Naive B cell (primary cell): ENCODE measurements around the gene MPPED1. TPM values are rescaled to one million over a fixed set of nuclear protein-coding genes. Genes with fewer than 3 reads are reported as not detected.
A peak's percentile ranks its signal among the peaks of the same experiment; 100 is the strongest.

Experiments used
- ATAC-seq, 2 donors: fragments of 150-1000 bp; cut with Tn5 transposase; 2 replicates each; pipeline ENCODE4 v1.10.0; 2021; ENCODE audit warnings: low read depth in 2 of 2, mild to moderate bottlenecking in 2 of 2, moderate library complexity in 2 of 2
- DNase-seq: peaks from one replicate; pipeline ENCODE4 v3.0.0; 2022
- H3K27ac Mint-ChIP-seq, 6 donors: one replicate each; pipeline ENCODE4 v1.8.0; 2020 to 2022; ENCODE audit warnings: mild to moderate bottlenecking in 6 of 6, mixed read lengths in 6 of 6, moderate library complexity in 5 of 6, inconsistent platforms in 2 of 6
- H3K27me3 Mint-ChIP-seq, 3 donors: one replicate each; pipeline ENCODE4 v1.8.0; 2021 to 2022; ENCODE audit warnings: mixed read lengths in 3 of 3, mild to moderate bottlenecking in 1 of 3
- H3K36me3 Mint-ChIP-seq, 2 donors: one replicate each; pipeline ENCODE4 v1.8.0; 2020 to 2022; ENCODE audit warnings: mixed read lengths in 2 of 2, inconsistent platforms in 1 of 2, mild to moderate bottlenecking in 1 of 2
- H3K4me1 Mint-ChIP-seq, 3 donors: one replicate each; pipeline ENCODE4 v1.8.0; 2020 to 2022; ENCODE audit warnings: mixed read lengths in 3 of 3, inconsistent platforms in 1 of 3, mild to moderate bottlenecking in 1 of 3, moderate library complexity in 1 of 3
- H3K4me3 Mint-ChIP-seq, 8 donors: one replicate each; pipeline ENCODE4 v1.8.0; 2020 to 2022; ENCODE audit warnings: mild to moderate bottlenecking in 8 of 8, mixed read lengths in 8 of 8, moderate library complexity in 8 of 8, inconsistent platforms in 2 of 8
- H3K9me3 Mint-ChIP-seq, 7 donors: one replicate each; pipeline ENCODE4 v1.8.0; 2020 to 2022; ENCODE audit warnings: mixed read lengths in 7 of 7, mild to moderate bottlenecking in 5 of 7, inconsistent platforms in 2 of 7, moderate library complexity in 1 of 7
- polyA plus RNA-seq, 6 donors: library from polyadenylated mRNA; unstranded; fragments of 300-500 nt; fragmentation: Illumina TruSeq; gene quantifications; one replicate each; pipeline ENCODE4 v1.2.3, GENCODE V29; 2021; ENCODE audit warnings: low read depth in 6 of 6

The MPPED1 gene
- polyA plus RNA-seq, 6 donors from 2014 or later, result not detected

DNA sequence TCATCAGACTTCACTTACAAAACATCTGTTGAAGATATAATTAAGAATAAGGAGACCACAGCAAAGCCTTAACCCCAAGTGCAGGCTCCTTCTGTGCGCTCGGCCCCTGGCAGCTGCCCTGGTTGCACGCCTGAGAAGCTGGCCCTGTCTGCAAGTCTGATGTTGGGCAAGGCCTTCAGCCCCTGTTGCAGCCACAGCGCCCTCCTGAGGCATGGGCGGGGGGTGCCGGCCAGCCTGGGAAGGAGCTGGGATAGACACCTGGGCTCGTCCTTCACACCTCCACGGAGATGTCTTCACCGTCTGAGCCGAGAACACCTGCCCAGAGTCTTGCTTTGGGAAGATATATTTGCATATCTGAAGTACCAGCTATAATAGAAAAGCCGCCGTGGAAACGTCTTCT, 104.1 kb downstream of the MPPED1 start:
- H3K4me1 Mint-ChIP-seq, result no peaks in the 10 kb centered on the region
- no peaks in the 10 kb centered on the region for H3K36me3 Mint-ChIP-seq
- H3K9me3 Mint-ChIP-seq, result no peaks in the 10 kb centered on the region
- no peak overlapping the region for H3K4me3 Mint-ChIP-seq
- H3K27ac Mint-ChIP-seq, result no peak overlapping the region
- no peak for DNase-seq
- ATAC-seq, result no peak
- H3K27me3 Mint-ChIP-seq, result peaks cover 0 to 4% (median 0%) of the 10 kb centered on the region in 3 donors

DNA sequence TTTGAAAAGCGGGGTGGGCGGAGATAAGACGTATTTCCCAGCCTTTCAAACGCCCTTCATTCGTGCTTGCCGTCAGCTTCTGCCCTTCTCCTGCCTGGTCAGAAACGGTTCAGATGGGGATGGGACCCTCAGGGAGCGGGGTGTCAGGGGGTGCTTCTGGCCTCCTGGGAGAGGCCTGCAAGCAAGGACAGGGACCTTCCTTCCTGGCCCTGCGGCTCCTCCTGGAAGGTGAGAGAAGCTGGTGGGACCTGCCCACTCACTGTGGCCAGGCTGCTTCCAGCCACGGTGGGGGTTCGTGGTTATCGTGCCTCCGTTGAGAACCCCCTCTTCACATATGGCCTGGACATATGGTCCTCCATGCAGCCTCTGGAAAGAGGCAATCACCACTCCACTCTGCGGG, 104.6 kb downstream of the MPPED1 start:
- Mint-ChIP-seq H3K4me3 (no peak overlapping the region), H3K9me3 (no peaks in the 10 kb centered on the region), H3K27me3 (peaks cover 0 to 4% (median 0%) of the 10 kb centered on the region in 3 donors), H3K27ac (no peak overlapping the region), H3K4me1 (no peaks in the 10 kb centered on the region), H3K36me3 (no peaks in the 10 kb centered on the region)
- ATAC-seq (no peak), DNase-seq (no peak)

DNA sequence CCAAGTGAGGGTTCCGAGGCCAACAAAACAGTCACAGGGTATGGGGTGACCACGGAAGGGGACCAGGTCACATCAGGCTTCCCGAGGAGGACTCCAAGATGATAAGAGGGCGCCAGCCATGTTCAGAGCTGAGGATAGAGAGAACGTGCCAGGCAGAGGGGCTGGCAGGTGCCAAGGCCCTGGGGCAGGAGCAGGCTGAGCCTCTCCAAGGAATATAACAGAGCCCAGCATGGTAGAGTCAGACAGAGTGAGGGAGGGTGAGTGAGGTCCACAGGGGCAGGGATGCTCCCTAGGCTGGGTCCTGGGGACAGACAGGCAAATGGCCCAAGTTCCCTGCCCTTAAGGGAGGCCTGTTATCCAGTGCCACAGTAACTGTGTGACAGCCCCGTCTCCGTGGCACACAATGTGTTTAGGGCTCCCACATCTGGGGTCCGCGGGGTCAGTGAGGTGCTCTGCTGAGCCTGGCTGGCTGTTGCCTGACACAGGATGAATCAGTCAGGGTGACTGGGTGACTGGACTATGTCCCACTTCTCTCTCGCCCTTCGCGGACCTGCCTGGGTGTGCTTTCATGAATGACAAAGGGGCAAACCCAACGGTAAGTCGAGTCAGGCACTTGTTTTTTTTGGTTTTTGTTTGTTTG, 105.3 kb downstream of the MPPED1 start:
- no peak overlapping the region for H3K4me3 Mint-ChIP-seq
- ATAC-seq (no peak), DNase-seq (no peak)
- peaks cover 0 to 4% (median 0%) of the 10 kb centered on the region in 3 donors for H3K27me3 Mint-ChIP-seq
- H3K4me1 Mint-ChIP-seq, result no peaks in the 10 kb centered on the region
- no peak overlapping the region for H3K27ac Mint-ChIP-seq
- H3K9me3 Mint-ChIP-seq, result no peaks in the 10 kb centered on the region
- H3K36me3 Mint-ChIP-seq, result no peaks in the 10 kb centered on the region

DNA sequence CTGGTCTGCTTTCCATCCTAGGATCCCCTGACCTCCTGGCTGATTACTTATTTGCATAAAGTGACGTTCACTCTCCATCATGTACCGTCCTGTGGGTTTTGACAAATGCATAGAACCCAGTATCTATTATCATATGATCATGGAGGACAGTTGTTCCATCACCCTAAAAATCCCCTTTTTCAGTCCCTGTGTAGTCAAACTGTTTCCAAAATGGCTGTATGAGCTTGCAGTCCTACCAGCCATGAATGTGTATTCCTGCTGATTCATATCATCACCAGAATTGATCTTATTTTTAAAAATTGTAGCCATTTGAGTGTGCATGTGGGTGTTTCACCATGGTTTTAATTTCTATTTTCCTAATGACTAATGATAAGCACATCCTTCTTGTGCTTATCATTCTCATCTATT, 108.8 kb downstream of the MPPED1 start:
- Mint-ChIP-seq H3K4me3 (no peak overlapping the region), H3K27ac (no peak overlapping the region), H3K27me3 (peaks cover 0 to 12% (median 6%) of the 10 kb centered on the region in 3 donors), H3K9me3 (no peaks in the 10 kb centered on the region), H3K4me1 (no peaks in the 10 kb centered on the region), H3K36me3 (no peaks in the 10 kb centered on the region)
- DNase-seq, result no peak
- ATAC-seq, result no peak

DNA sequence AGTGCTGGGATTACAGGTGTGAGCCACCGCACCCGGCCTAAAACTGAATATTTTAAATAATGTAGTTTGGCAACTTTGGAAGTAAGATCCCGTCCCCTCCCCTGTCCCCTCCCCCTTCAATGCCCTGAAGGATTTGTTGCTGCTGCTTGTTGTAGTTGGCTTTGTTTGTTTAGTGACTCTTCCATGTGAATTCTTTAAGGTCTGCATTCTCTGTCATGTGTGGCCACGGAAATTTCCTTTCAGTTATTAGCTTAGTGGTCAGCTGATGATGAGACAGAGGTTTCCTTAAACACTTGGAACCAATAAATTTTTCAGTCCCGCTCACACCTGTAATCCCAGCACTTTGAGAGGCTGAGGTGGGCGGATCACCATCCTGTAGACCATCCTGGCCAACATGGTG, 109.9 kb downstream of the MPPED1 start:
- no peak overlapping the region for H3K27ac Mint-ChIP-seq
- H3K4me3 Mint-ChIP-seq, result no peak overlapping the region
- no peaks in the 10 kb centered on the region for H3K9me3 Mint-ChIP-seq
- H3K36me3 Mint-ChIP-seq, result no peaks in the 10 kb centered on the region
- DNase-seq, result no peak
- H3K27me3 Mint-ChIP-seq, result peaks cover 0 to 22% (median 13%) of the 10 kb centered on the region in 3 donors
- no peaks in the 10 kb centered on the region for H3K4me1 Mint-ChIP-seq
- no peak for ATAC-seq

DNA sequence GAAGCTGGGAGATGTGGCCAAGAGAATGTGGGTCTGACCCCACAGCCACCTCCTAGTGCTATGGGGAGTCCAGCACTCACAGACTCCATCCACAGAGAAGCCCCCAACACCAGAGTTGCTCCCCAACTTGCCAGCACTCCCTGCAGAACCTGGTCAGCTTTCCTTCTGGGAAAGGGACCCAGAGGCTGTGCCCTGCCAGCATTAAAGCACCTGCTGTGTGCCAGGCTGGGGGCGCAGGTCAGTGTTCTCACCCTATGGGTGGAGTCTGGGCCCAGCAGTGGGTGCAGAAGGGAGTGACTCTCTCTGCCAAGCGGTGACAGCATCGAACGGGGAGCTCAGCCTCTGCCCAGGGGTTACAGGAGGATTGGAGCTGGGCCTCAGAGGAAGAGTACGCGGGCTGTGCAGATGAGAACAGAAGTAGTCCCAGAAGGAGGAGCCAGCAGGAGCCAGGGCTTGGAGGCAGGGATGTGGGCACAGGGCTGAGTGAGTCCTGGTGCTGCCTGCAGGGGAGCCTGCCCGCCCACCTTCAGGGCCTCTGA, 114.4 kb downstream of the MPPED1 start:
- H3K4me1 Mint-ChIP-seq, result no peaks in the 10 kb centered on the region
- H3K4me3 Mint-ChIP-seq, result no peak overlapping the region
- DNase-seq (no peak), ATAC-seq (no peak)
- no peak overlapping the region for H3K27ac Mint-ChIP-seq
- H3K27me3 Mint-ChIP-seq, result peaks cover 0 to 31% (median 28%) of the 10 kb centered on the region in 3 donors
- H3K9me3 Mint-ChIP-seq, result peaks cover 0 to 6% (median 0%) of the 10 kb centered on the region in 7 donors
- H3K36me3 Mint-ChIP-seq, result no peaks in the 10 kb centered on the region

DNA sequence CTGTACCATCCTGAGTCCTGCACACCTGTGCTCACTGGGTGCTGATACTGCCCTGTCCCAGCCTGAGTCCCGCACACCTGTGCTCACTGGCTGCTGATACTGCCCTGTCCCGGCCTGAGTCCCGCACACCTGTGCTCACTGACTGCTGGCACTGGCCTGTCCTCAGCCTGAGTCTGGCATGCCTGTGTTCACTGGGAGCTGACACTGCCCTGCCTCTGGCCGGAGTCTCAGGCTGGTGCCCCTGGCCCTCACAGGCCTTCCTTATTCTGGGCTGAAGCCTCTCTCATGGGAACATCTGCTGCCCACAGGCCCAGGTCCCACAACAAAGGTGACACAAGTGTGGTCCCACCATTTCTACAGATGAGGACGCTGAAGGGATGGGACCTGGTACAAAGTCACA, 115.1 kb downstream of the MPPED1 start:
- Mint-ChIP-seq H3K27ac (no peak overlapping the region), H3K27me3 (peaks cover 0 to 31% (median 28%) of the 10 kb centered on the region in 3 donors)
- ATAC-seq, result no peak

DNA sequence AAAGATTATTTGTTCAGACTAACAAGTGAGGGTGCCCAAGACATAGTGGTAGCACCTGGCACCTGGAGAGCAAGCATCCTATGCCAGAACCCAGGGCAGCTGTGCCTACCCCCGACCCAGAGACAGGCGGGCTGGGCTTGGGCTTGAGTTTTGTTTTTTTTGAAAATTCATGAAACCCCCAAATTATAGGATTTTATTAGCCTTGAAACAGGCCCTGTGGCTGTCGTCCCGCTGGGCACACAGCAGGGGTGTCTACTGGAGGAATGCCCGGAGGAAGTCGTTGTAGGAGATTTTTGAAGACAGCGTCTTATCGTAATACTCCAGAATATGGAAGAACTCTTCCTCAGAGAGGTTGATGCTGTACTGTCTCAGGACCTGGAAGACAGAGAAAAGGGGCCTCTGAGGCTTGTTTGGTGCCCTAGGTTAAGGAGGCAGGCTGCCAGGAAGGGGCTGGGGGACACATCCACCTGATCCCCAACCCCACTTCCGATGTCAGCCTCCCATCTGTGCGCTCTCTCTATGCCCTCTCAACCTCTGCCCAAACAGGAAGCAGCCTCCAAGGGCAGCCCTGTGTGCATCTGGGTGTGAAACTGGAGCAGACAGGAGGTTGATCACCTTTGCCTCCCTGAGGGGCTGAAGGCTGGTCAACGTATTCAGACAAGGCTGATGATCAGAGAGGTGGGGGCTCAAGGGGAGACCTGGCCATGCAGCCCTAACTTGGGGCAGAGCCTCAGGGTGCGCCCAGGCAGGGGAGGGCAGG, 117.0 kb downstream of the MPPED1 start:
- Mint-ChIP-seq H3K4me1 (no peaks in the 10 kb centered on the region), H3K4me3 (peak overlapping the region in 1 of 8 donors; percentile 35), H3K27me3 (peaks cover 0 to 31% (median 28%) of the 10 kb centered on the region in 3 donors), H3K36me3 (no peaks in the 10 kb centered on the region), H3K27ac (peak overlapping the region in 2 of 6 donors; percentile 21 to 25), H3K9me3 (peaks cover 0 to 6% (median 0%) of the 10 kb centered on the region in 7 donors)
- DNase-seq (no peak), ATAC-seq (no peak)

More for the DNA sequence above, 115.1 kb downstream of the MPPED1 start:
- Mint-ChIP-seq H3K4me3 (no peak overlapping the region), H3K36me3 (no peaks in the 10 kb centered on the region), H3K9me3 (peaks cover 0 to 6% (median 0%) of the 10 kb centered on the region in 7 donors), H3K4me1 (no peaks in the 10 kb centered on the region)
- DNase-seq, result no peak

DNA sequence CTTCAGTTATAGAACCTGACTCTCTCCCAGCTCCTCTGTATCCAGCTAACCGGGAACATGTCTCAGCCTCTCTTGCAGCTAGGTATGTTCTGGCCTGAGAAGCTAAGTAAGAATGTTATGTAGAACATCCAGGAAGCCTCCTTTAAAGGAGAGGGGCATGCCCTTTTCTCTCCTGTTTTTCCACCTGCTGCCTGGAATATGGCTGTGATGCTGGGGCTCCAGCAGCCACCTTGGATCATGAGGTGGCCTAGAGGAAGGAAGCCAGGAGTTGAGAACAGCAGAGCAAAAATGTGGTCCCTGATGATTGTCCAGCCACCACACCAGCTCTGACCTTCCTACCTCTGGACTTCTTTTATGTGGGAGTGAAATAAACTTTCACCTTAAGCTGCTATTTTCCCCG, 117.6 kb downstream of the MPPED1 start:
- H3K36me3 Mint-ChIP-seq, result no peaks in the 10 kb centered on the region
- no peak overlapping the region for H3K27ac Mint-ChIP-seq
- DNase-seq, result no peak

DNA sequence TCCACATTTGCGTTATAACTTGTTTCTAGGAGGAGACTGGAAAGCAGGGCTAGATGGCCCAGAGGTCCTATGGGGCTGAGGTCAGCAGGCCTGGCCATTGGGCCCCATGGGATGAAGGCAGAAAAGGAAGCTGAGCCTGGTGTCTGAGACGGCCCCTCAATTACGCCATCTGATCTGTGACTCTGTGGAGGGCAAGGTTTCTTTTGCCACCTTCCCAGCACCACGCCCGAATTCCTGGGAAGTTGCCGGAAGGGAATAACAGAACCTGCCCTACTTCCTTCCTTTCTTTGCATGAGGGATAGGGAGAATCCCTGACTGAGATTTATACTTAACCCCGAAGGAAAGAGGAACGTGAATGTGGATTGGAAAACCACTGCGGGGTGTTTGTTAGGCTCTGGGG, 118.1 kb downstream of the MPPED1 start:
- H3K27ac Mint-ChIP-seq, result no peak overlapping the region
- H3K4me3 Mint-ChIP-seq, result peak overlapping the region in 1 of 8 donors; percentile 38
- ATAC-seq (no peak), DNase-seq (no peak)
- no peaks in the 10 kb centered on the region for H3K4me1 Mint-ChIP-seq
- peaks cover 4 to 28% (median 27%) of the 10 kb centered on the region in 3 donors for H3K27me3 Mint-ChIP-seq
- H3K9me3 Mint-ChIP-seq, result peaks cover 0 to 6% (median 0%) of the 10 kb centered on the region in 7 donors
- H3K36me3 Mint-ChIP-seq, result no peaks in the 10 kb centered on the region

More for the DNA sequence above, 117.6 kb downstream of the MPPED1 start:
- peaks cover 0 to 6% (median 0%) of the 10 kb centered on the region in 7 donors for H3K9me3 Mint-ChIP-seq
- peaks cover 0 to 31% (median 28%) of the 10 kb centered on the region in 3 donors for H3K27me3 Mint-ChIP-seq
- no peaks in the 10 kb centered on the region for H3K4me1 Mint-ChIP-seq
- H3K4me3 Mint-ChIP-seq, result no peak overlapping the region
- no peak for ATAC-seq

DNA sequence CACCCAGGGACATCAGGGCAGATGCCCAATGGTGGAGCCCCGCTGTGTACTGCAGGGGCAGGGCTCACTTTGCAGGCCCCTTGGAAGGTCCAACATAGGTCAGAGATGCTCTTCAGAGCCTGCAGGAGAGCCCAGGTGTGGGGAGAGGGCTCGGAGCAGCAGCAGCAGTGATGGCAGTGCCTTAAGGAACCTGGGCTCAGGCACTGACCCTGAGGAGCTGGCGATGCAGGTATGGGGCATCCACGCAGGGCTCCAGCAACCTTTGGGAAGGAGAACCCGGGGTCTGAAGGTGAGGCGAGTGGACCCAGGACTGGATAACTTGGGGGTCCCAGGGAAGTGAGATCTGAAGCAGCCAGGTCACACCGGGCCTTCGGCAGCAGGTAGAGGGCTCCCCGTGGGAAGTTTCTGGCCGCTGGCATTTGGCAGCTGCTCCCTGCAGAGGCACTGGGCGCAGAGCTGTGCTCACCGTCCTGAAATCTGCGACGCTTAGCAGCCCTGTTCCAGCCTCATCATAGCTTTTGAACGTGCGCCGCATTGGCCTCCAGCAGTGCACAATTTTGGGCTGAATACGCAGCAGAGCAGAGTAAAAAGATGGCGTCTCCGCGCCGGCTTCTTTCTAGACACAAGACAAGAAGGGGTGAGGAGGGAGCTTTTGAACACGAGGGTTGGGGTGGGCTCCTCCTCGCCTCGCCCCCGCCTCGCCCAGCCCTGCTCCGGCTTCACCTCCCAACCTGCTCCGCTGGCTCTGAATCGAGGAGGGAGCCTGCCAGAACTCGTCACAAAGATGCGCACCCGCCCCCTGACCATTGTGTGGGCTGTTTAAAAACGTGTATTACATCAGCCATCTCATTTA, 118.8 kb downstream of the MPPED1 start:
- Mint-ChIP-seq H3K36me3 (no peaks in the 10 kb centered on the region), H3K4me1 (no peaks in the 10 kb centered on the region), H3K27me3 (peaks cover 5 to 26% (median 20%) of the 10 kb centered on the region in 3 donors), H3K9me3 (peaks cover 0 to 6% (median 0%) of the 10 kb centered on the region in 7 donors), H3K4me3 (peak overlapping the region in 1 of 8 donors; percentile 38), H3K27ac (no peak overlapping the region)
- ATAC-seq (no peak), DNase-seq (no peak)

DNA sequence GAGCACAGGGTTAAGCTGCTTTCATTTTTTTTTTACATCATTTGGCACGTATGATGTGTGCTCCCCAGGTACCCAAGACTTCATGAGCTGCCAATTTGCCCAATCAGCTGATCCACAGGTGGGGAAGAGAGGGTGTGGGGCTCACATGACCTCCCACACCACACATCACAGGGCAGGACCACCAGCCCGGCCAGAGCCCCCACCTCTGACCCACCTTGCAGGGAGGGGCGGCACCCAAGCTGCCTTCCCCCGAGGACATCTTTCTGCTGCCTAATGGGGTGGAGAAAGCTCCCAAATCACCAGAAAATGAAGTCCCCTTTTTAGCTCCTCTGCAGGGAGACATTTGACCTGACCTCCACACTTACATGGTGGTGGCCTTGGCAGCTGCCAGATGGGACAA, 119.8 kb downstream of the MPPED1 start:
- Mint-ChIP-seq H3K27ac (no peak overlapping the region), H3K27me3 (peaks cover 9 to 24% (median 10%) of the 10 kb centered on the region in 3 donors), H3K9me3 (peaks cover 0 to 10% (median 1%) of the 10 kb centered on the region in 7 donors), H3K4me3 (no peak overlapping the region), H3K4me1 (no peaks in the 10 kb centered on the region), H3K36me3 (no peaks in the 10 kb centered on the region)
- no peak for DNase-seq
- ATAC-seq, result no peak
